SK-N-SH (cell line): ENCODE data around the gene SMG1.
"Not testable (repeated sequence)": the region's sequence is repeated elsewhere in the genome, so short reads cannot be mapped to it uniquely, and the experiment has no call there.

Source experiments
- EP300 ChIP-seq, 2 experiments: IDR thresholded peaks; 2 replicates each; pipeline versions ENCODE4 v1.4.0 to v1.6.1; 2012; ENCODE audit warnings: borderline replicate concordance in 1 of 2, low read depth in 1 of 2, low read length in 1 of 2
- MEF2A ChIP-seq: IDR thresholded peaks from 2 replicates; pipeline ENCODE4 v1.4.0; 2012; ENCODE audit warnings: low read depth, borderline replicate concordance
- RAD21 ChIP-seq: IDR thresholded peaks from 2 replicates; pipeline ENCODE4 v1.6.1; 2012; ENCODE audit warnings: mild to moderate bottlenecking, low read length
- SIN3A ChIP-seq: IDR thresholded peaks from 2 replicates; pipeline ENCODE4 v1.6.1; 2012; ENCODE audit warnings: low read depth, mild to moderate bottlenecking, low read length, moderate library complexity, borderline replicate concordance
- SMC3 ChIP-seq: IDR thresholded peaks from 2 replicates; pipeline ENCODE4 v1.6.1; 2012; ENCODE audit warnings: low read depth, low read length, improper control_type of control experiment
- TAF1 ChIP-seq: IDR thresholded peaks from 2 replicates; pipeline ENCODE4 v1.6.1; 2012; ENCODE audit warnings: low read depth, mild to moderate bottlenecking, low read length, moderate library complexity, borderline replicate concordance
- TF ChIP-seq, protein P1 (sequence below): fragments of 200-600 bp; sonication (generic); IDR thresholded peaks from 2 replicates; pipeline ENCODE4 v1.6.1; 2017; ENCODE audit warnings: antibody characterized with exemption, mild to moderate bottlenecking, moderate library complexity
- TF ChIP-seq, protein P2 (sequence below): IDR thresholded peaks from 2 replicates; pipeline ENCODE4 v1.4.0; 2012; ENCODE audit warnings: low read depth, borderline replicate concordance
- TF ChIP-seq, protein P3 (sequence below): fragments of 150-350 bp; IDR thresholded peaks from 2 replicates; pipeline ENCODE4 v1.6.1; 2017; ENCODE audit warnings: antibody characterized with exemption, low read length, low read depth, borderline replicate concordance
- TF ChIP-seq, protein P4 (sequence below): IDR thresholded peaks from 2 replicates; pipeline ENCODE4; 2012
- TF ChIP-seq, protein P5 (sequence below): IDR thresholded peaks from 2 replicates; pipeline ENCODE4 v1.6.1; 2012; ENCODE audit warnings: mild to moderate bottlenecking, low read depth, low read length, moderate library complexity

DNA sequence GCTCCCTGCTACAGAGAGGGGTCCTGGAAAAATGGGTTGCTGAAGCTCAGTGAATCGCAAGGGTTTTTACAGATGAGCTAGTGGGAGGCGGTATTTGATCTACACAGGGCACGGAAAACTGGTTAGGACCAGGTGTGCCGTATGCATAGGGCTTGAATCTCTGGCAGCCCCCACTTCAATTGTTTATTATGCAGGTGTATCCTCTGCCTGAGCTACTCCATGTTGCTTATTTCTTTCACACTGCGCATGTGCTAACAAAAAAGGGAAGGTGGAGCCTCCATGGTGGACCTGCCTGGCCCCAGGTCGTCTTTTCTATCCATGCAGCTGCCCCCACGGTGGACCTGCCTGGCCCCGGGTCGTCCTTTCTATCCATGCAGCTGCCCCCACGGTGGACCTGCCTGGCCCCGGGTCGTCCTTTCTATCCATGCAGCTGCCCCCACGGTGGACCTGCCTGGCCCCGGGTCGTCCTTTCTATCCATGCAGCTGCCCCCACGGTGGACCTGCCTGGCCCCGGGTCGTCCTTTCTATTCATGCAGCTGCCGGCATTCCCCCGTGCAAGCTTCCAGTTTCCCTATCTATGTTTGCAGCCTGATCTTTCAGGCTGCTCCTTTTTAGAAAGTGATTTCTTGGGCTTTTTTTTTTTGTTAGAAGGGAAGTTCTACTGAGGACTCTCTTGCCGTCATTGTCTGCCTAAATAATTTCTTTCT lies 29.8 kb upstream of the SMG1 start:
- TF ChIP-seq SMC3; RAD21; TAF1; SIN3A; MEF2A; EP300 (IDR thresholded peaks at IDR 0.05; ENCODE audit: borderline replicate concordance in 1 of 2, low read depth in 1 of 2, low read length in 1 of 2): not testable (repeated sequence)
- TF ChIP-seq, protein P1, sequence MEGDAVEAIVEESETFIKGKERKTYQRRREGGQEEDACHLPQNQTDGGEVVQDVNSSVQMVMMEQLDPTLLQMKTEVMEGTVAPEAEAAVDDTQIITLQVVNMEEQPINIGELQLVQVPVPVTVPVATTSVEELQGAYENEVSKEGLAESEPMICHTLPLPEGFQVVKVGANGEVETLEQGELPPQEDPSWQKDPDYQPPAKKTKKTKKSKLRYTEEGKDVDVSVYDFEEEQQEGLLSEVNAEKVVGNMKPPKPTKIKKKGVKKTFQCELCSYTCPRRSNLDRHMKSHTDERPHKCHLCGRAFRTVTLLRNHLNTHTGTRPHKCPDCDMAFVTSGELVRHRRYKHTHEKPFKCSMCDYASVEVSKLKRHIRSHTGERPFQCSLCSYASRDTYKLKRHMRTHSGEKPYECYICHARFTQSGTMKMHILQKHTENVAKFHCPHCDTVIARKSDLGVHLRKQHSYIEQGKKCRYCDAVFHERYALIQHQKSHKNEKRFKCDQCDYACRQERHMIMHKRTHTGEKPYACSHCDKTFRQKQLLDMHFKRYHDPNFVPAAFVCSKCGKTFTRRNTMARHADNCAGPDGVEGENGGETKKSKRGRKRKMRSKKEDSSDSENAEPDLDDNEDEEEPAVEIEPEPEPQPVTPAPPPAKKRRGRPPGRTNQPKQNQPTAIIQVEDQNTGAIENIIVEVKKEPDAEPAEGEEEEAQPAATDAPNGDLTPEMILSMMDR = not testable (repeated sequence)
- TF ChIP-seq, protein P2, sequence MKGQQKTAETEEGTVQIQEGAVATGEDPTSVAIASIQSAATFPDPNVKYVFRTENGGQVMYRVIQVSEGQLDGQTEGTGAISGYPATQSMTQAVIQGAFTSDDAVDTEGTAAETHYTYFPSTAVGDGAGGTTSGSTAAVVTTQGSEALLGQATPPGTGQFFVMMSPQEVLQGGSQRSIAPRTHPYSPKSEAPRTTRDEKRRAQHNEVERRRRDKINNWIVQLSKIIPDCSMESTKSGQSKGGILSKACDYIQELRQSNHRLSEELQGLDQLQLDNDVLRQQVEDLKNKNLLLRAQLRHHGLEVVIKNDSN = not testable (repeated sequence)
- TF ChIP-seq, protein P3, sequence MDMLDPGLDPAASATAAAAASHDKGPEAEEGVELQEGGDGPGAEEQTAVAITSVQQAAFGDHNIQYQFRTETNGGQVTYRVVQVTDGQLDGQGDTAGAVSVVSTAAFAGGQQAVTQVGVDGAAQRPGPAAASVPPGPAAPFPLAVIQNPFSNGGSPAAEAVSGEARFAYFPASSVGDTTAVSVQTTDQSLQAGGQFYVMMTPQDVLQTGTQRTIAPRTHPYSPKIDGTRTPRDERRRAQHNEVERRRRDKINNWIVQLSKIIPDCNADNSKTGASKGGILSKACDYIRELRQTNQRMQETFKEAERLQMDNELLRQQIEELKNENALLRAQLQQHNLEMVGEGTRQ = not testable (repeated sequence)
- TF ChIP-seq, protein P4, sequence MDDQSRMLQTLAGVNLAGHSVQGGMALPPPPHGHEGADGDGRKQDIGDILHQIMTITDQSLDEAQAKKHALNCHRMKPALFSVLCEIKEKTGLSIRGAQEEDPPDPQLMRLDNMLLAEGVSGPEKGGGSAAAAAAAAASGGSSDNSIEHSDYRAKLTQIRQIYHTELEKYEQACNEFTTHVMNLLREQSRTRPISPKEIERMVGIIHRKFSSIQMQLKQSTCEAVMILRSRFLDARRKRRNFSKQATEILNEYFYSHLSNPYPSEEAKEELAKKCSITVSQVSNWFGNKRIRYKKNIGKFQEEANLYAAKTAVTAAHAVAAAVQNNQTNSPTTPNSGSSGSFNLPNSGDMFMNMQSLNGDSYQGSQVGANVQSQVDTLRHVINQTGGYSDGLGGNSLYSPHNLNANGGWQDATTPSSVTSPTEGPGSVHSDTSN = not testable (repeated sequence)
- TF ChIP-seq, protein P5, sequence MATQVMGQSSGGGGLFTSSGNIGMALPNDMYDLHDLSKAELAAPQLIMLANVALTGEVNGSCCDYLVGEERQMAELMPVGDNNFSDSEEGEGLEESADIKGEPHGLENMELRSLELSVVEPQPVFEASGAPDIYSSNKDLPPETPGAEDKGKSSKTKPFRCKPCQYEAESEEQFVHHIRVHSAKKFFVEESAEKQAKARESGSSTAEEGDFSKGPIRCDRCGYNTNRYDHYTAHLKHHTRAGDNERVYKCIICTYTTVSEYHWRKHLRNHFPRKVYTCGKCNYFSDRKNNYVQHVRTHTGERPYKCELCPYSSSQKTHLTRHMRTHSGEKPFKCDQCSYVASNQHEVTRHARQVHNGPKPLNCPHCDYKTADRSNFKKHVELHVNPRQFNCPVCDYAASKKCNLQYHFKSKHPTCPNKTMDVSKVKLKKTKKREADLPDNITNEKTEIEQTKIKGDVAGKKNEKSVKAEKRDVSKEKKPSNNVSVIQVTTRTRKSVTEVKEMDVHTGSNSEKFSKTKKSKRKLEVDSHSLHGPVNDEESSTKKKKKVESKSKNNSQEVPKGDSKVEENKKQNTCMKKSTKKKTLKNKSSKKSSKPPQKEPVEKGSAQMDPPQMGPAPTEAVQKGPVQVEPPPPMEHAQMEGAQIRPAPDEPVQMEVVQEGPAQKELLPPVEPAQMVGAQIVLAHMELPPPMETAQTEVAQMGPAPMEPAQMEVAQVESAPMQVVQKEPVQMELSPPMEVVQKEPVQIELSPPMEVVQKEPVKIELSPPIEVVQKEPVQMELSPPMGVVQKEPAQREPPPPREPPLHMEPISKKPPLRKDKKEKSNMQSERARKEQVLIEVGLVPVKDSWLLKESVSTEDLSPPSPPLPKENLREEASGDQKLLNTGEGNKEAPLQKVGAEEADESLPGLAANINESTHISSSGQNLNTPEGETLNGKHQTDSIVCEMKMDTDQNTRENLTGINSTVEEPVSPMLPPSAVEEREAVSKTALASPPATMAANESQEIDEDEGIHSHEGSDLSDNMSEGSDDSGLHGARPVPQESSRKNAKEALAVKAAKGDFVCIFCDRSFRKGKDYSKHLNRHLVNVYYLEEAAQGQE = not testable (repeated sequence)
